Measurements from ENCODE around the gene PVRIG.
"Not testable (repeated sequence)": the region's sequence is repeated elsewhere in the genome, so short reads cannot be mapped to it uniquely, and the experiment has no call there.

Gene PVRIG

DNA sequence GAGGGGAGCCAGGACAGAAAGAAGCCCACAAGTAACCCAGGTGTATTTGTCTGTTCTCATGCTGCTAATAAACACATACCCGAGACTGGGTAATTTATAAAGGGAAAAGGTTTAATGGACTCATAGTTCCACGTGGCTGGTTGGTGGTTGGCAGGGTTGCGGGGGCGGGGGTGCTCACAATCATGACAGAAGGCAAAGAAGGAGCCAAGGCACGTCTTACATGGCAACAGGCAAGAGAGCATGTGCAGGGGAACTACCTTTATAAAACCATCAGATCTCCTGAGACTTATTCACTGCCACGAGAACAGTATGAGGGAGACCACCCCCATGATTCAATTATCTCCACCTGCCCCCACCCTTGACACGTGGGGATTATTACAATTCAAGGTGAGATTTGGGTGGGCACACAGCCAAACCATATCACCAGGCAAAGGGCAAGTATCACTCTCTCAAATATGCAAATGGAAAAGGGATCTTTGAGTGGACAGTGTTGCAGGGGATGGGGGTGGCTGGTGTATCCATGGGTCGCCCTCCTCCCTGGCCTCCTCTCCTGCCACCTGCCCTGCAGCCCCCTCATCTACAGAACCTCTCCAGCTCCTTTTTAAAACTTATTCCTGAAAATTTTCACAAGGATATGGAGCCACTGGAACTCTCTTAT, 15.0 kb downstream of the PVRIG start:
- DNase-seq (ENCODE audit: low spot score), result not testable (repeated sequence)

DNA sequence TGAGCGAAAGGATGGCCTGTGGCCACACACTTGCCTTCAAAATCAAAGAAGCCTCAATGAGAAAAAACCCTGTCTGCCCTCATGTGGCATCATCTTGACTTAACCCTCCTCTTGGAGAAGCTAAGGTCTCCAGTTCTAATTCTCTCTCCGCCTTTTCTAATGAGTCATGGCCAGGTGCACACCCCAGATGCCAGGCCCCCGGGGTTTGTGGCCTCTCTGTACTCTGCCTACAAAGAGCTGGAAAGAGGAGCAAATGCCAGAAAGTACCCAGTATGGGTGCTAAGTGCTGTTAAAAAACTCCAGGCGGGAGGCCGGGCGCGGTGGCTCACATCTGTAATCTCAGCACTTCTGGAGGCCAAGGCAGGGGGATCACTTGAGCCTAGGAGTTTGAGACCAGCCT, 20.2 kb downstream of the PVRIG start:
- not testable (repeated sequence) for DNase-seq (ENCODE audit: low spot score)

- DNase-seq (ENCODE audit: low spot score), result not testable (repeated sequence)
Observed at GRCh38 chr7:100243385-100243784, 23.6 kb downstream of the PVRIG start.

DNA sequence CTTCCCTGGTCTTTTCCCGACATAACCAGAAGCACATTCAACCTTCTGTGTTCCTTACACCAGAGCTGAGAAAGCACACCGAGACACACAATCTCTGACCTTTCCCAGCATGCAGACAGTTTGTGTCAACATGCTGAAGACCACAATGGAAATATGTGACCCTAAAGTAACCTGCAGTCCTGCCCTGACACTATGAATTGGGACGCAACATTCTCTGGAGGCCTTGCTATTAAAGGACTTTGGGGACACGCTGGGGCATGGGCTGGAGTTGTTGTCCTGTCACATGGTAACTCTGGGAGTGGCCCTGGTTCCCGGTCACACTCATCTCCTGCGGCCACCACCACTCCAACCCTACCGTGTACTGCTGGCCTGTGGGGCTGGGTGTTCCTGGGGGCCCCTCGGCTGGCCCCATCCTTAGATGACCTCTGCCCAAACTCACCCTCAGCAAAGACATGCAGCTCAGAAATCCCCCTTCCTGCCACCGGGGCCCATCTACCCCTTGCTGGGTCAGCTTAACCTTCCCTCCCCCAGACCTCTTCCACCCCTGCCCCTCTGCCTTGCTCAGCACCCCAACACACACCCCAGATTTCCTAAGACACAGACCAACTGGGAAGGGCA, 25.3 kb downstream of the PVRIG start:
- DNase-seq (ENCODE audit: low spot score), result not testable (repeated sequence)

- not testable (repeated sequence) for DNase-seq (ENCODE audit: low spot score)
Observed at GRCh38 chr7:100246121-100246864, 26.5 kb downstream of the PVRIG start.

DNA sequence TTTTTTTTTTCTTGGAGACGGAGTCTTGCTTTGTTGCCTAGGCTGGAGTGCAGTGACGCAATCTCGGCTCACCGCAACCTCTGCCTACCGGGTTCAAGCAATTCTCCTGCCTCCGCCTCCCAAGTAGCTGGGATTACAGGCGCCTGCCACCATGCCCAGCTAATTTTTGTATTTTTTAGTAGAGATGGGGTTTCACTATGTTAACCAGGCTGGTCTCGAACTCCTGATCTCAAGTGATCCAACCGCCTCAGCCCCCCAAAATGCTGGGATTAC, 27.1 kb downstream of the PVRIG start:
- DNase-seq (ENCODE audit: low spot score), result not testable (repeated sequence)

DNA sequence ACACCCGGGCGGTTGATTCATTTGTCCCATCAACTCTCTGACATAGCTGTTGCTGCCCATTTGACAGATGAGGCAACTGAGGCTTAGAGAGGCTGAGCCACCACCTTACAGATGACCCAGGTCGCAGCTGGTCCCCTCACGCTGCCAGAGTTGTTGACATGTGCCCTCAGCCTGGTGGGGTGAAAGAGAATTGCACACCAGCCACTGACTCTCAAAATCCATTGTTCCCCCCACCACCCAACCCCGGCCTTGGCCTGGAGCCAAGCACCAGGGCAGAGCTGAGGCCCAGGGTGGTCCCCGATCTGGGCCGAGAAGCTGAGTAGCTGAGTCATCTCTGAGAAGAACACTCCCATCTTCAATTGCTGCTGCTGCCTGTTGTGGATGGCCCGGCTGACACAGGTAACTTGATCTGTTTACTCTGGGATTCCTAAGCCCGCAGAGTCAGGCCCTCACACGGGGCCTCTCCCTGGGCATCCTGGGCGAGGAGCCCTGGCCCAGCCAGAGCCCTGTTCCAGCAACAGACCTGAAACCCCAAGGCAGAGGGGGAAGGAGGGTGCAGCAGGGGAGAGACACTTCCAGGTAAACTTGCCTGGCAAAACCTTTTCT, 27.5 kb downstream of the PVRIG start:
- DNase-seq (ENCODE audit: low spot score), result no peak

DNA sequence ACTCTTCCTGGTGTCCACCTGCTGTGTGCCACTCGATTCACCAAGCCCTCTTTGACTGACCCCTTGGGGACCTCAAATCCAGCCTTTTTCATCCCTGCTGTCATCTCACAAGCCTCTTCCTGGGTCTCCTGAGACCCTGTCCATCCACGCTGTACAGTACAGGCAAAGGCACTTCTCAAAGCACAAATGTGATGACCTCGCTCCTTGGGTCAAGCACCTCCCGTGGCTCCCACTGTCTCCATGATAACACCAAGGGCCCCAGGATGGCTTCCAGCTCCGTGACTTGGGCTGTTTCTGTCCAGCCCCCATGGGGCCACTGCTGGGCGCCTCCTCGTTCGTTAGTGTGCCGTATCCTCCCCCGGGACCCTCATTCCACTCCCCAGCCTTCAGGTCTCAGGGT, 28.7 kb downstream of the PVRIG start:
- no peak for DNase-seq (ENCODE audit: low spot score)

- DNase-seq (ENCODE audit: low spot score), result no peak
Observed at GRCh38 chr7:100257017-100257416, 37.3 kb downstream of the PVRIG start.

DNA sequence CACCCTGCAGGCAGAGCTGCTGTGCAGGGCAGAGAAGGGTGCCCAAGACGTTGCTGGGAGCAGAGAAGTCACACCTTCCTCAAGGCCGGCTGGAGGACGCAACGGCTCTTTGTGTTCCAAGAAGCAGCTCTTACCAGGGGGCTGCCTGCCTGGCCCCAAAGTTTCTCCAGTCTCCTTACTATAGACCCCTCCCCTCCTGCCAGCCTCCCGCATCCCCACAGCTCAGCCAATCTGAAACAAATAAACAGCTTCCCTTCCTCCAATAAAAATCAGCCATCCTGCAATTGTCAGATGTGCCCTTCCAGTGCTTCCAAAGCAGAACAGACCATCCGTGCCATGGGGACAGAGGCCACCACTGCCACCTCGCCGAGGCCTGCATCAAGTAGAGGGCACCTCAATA, 40.2 kb downstream of the PVRIG start:
- DNase-seq (ENCODE audit: low spot score), result not testable (repeated sequence)

GRCh38 chr7:100262896-100263295, 43.1 kb downstream of the PVRIG start:
- not testable (repeated sequence) for DNase-seq (ENCODE audit: low spot score)

DNA sequence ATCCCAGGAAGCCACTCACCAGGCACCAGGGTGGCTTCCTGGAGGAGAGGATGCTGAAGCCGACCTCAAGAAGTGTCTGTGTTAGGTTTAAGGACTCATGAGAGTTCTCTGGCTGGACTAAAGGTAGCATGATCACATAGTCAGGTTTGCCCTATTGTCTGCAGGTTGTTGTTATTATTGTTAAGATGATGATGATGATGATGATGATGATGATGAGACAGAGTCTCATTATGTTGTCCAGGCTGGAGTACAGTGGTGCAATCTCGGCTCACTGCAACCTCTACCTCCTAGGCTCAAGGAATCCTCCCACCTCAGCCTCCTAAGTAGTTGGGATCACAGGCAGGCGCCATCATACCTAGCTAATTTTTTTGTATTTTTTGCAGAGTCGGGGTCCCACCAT, 44.5 kb downstream of the PVRIG start:
- not testable (repeated sequence) for DNase-seq (ENCODE audit: low spot score)

DNA sequence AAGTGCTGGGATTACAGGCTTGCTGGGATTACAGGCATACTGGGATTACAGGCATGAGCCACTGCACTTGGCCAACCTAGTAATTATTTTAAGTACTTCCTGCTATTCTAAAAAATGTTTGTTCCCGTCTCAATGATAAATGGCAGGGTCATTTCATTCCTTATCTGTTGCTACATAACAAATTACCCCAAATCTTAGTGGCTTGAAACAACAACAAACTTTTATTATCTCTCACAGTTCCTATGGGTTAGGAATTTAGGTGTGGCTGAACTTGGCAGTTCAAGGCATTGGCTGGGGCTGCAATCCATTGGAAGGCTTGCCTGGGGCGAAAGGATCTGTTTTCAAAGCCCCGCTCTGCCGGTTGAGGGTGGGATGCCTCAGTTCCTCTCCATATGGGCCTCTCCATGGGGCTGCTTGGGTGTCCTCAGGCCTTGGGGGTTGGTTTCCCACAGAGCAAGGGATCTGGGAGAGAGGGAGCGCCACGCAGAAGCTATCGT, 45.0 kb downstream of the PVRIG start:
- DNase-seq (ENCODE audit: low spot score), result not testable (repeated sequence)

DNA sequence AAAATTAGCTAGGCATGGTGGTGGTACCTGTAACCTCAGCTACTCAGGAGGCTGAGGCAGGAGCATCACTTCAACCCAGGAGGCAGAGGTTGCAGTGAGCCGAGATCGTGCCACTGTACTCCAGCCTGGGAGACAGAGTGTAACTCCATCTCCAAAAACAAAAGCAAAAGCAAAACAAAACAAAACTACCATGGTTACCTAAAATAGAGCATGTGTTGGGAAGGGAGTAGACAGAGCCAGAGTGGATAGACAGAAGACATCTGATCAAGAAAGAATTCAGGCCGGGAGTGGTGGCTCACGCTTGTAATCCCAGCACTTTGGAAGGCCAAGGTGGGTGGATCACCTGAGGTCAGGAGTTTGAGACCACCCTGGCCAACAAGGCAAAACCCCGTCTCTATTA, 46.1 kb downstream of the PVRIG start:
- not testable (repeated sequence) for DNase-seq (ENCODE audit: low spot score)

DNA sequence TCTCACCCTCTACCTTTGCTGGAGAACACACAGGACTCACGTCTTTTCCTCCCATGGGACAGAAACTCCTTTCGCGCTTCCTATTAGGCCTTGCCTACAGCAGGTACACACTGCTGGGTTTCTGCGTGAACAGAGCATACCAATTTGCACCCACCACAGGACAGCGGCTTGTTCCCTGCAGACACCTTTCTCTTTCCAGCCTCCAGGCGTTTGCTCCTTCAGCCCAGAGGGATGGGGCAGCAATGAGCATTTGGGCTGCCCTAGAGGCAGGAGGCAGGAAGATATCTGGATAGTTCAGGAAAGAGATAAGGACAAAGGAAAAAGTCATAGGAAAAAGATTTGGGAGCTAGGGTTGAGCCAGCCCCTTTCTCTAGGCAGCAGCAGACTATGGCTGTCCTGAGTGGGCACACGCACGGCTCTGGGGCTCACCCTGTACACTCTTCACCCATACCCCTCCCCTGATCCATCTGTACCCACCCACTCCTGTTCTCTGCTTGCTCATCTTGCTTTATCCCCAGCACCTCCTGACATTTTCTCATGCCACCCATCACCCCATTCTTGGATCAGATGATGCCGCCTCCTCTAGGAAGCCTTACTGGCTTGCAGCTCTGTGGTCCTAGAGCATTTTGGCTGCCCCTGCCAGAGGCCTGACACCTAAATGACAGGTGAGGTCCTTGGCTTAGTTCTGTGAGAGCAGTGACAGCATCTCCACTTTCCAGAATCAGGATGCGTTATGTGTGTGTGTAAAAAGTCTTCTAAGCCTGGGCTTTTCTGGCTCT, 47.0 kb downstream of the PVRIG start:
- DNase-seq (ENCODE audit: low spot score), result no peak

DNA sequence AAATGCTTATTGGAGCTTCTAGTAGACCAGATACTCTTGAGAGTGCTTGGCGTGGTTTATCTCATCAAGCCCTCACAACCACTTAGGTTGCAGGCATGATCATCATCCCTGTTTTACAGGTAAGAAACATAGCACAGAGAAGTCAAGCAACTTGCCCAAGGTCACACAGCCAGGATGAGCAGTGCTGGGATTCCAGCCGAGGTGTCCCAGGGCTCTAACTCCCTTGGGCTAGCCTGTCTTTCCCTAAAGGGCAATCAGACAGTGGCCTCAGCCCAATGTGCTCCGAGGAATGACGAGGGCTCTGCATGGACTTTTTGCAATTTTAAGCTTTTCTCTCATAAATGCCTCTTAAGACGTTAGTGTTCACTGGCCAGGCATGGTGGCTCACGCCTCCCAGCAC, 47.9 kb downstream of the PVRIG start:
- DNase-seq (ENCODE audit: low spot score), result no peak

GRCh38 chr7:100268882-100269281, 49.1 kb downstream of the PVRIG start:
- DNase-seq (ENCODE audit: low spot score), result not testable (repeated sequence)

DNA sequence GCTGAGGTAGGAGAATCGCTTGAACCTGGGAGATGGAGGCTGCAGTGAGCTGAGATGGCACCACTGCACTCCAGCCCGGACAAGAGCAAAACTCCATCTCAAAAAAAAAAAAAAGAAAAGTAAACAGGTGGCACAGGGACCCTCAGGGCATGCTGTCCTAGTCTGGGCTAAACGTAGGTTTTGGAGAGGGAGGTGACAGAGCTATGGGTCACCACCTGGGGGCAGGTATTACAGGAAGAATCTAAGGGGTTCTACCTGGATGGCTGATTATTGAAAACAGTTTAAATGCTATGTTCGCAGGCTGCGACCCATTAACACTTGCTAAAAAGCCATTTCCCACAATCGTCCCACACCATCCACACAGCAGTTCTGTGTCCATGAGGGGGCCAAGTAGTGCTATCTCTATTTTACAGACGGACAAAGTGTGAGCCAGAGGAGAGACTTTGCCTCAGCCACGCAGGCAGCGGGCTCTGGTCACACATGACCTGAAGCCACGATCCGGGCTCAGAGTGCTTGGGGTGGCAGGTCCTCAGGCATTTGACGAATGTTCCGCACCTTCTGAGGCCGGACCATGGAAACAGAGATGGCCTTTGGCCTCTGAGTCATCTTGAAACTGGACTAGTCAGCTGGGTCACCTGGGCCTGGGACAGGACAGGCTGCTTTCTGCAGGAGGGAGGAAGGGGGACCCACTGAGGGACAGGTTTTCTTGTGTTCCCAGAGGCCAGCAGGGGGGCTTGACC, 49.7 kb downstream of the PVRIG start:
- DNase-seq (ENCODE audit: low spot score), result not testable (repeated sequence)

GRCh38 chr7:100270046-100270918, 50.5 kb downstream of the PVRIG start:
- DNase-seq (ENCODE audit: low spot score), result not testable (repeated sequence)

All from left forelimb (tissue), 1 donor.